GM12878 (cell line): ENCODE results near the gene UBXN4. TPM values are rescaled to one million over a fixed set of nuclear protein-coding genes. Genes with fewer than 3 reads are reported as not detected.

Experiments used
- ATAC-seq: fragments of 200-7000 bp; cut with Tn5 transposase; 3 replicates; pipeline ENCODE4 v1.9.1; 2020; ENCODE audit warnings: mild to moderate bottlenecking, moderate library complexity
- BruUV-seq: library from RNA; stranded (reverse); fragments of 400-500 nt; replicated peaks from 2 replicates; lab custom pipeline; 2021; lab: Mats Ljungman, UMichigan
- CTCF ChIA-PET: fragments of 300-600 bp; sonication (Branson Sonifier 250); formaldehyde crosslinking; extraction: SDS; loops from one replicate; lab custom pipeline; 2021; ENCODE audit warnings: inconsistent platforms; lab: Yijun Ruan, JAX
- POLR2A ChIA-PET: fragments of 350-600 bp; formaldehyde crosslinking; extraction: SDS; loops from one replicate; lab custom pipeline; 2021; ENCODE audit warnings: inconsistent platforms; lab: Charles Lee
- RAD21 ChIA-PET: fragments of 300-600 bp; sonication (Branson Sonifier 250); formaldehyde crosslinking; loops from one replicate; lab custom pipeline; 2023; ENCODE audit warnings: antibody characterized with exemption; ENCODE audit not compliant: unreplicated experiment; lab: Charles Lee
- SMC1A ChIA-PET: fragments of 300-600 bp; sonication (Branson Sonifier 250); formaldehyde crosslinking; loops from one replicate; lab custom pipeline; 2023; ENCODE audit not compliant: unreplicated experiment, uncharacterized antibody; lab: Charles Lee
- DNase-seq: peaks from one replicate; pipeline ENCODE4 v3.0.0-alpha.2; 2011; ENCODE audit warnings: low read depth, low spot score
- FAIRE-seq: peaks from 3 replicates; lab custom pipeline; 2011; peaks lifted over from hg19 to GRCh38; lab: Jason Lieb, UNC
- H2AFZ ChIP-seq: 2 replicates; pipeline ENCODE4 v1.6.0; 2011; ENCODE audit warnings: low read depth, low read length, control low read depth; ENCODE audit not compliant: control insufficient read depth
- H3K27ac ChIP-seq: 2 replicates; pipeline ENCODE4 v1.5.1; 2011; ENCODE audit warnings: control low read depth; ENCODE audit not compliant: control insufficient read depth, insufficient read depth
- H3K27me3 ChIP-seq, 2 experiments: replicated peaks in 1 of 2; 2 replicates each; pipeline versions ENCODE4 v1.6.0 to v1.6.1; 2011; ENCODE audit warnings: low read length in 1 of 2; ENCODE audit not compliant: control insufficient read depth in 2 of 2, insufficient read depth in 2 of 2
- H3K36me3 ChIP-seq, 2 experiments: 2 replicates each; pipeline ENCODE4 v1.5.1; 2011; ENCODE audit warnings: low read length in 1 of 2; ENCODE audit not compliant: control insufficient read depth in 2 of 2, insufficient read depth in 2 of 2
- H3K4me1 ChIP-seq: 2 replicates; pipeline ENCODE4 v1.6.1; 2011; ENCODE audit warnings: mild to moderate bottlenecking, low read length, moderate library complexity, mixed read lengths; ENCODE audit not compliant: control insufficient read depth, insufficient read depth
- H3K4me2 ChIP-seq: 2 replicates; pipeline ENCODE4 v1.6.0; 2011; ENCODE audit warnings: control low read depth; ENCODE audit not compliant: control insufficient read depth, insufficient read depth
- H3K4me3 ChIP-seq: fragments of 200-600 bp; sonication (generic); 2 replicates; pipeline ENCODE4 v1.5.1; 2016
- H3K79me2 ChIP-seq: 2 replicates; pipeline ENCODE4 v1.6.0; 2011; ENCODE audit warnings: low read length; ENCODE audit not compliant: control insufficient read depth, insufficient read depth
- H3K9ac ChIP-seq: 2 replicates; pipeline ENCODE4 v1.8.0; 2011; ENCODE audit warnings: low read length, control low read depth, mixed read lengths; ENCODE audit not compliant: control insufficient read depth, insufficient read depth
- H3K9me3 ChIP-seq: replicated peaks from 3 replicates; pipeline ENCODE4 v1.5.1; 2011; ENCODE audit warnings: mild to moderate bottlenecking, low read length; ENCODE audit not compliant: control insufficient read depth, insufficient read depth
- H4K20me1 ChIP-seq: 2 replicates; pipeline ENCODE4 v1.6.0; 2011; ENCODE audit not compliant: control insufficient read depth, insufficient read depth
- BACH1 ChIP-seq: fragments of 450-650 bp; IDR thresholded peaks from 2 replicates; pipeline ENCODE4 v1.6.1; 2017; ENCODE audit warnings: mild to moderate bottlenecking, borderline replicate concordance
- CBX5 ChIP-seq: sonication (generic); IDR thresholded peaks from 2 replicates; pipeline ENCODE4 v1.6.1; 2016; ENCODE audit warnings: low read depth, moderate library complexity, mild to moderate bottlenecking, inconsistent platforms
- GABPA ChIP-seq: IDR thresholded peaks from 2 replicates; pipeline ENCODE4 v1.6.1; 2014; ENCODE audit warnings: antibody characterized with exemption, low read depth, mild to moderate bottlenecking, inconsistent platforms
- GATAD2B ChIP-seq: fragments of 450-650 bp; conservative IDR thresholded peaks from 2 replicates; pipeline ENCODE4 v1.6.1; 2017; ENCODE audit warnings: low read depth, mild to moderate bottlenecking, moderate library complexity
- HCFC1 ChIP-seq: fragments of 150-350 bp; IDR thresholded peaks from 2 replicates; pipeline ENCODE4 v1.6.1; 2014; ENCODE audit warnings: low read length
- MAX ChIP-seq: IDR thresholded peaks from 2 replicates; pipeline ENCODE4 v1.6.1; 2012; ENCODE audit warnings: low read depth, low read length, improper control_type of control experiment
- NR2C2 ChIP-seq: IDR thresholded peaks from 2 replicates; pipeline ENCODE4 v1.6.1; 2011; ENCODE audit warnings: borderline replicate concordance, low read depth; ENCODE audit not compliant: control insufficient read depth, insufficient read length
- NRF1 ChIP-seq: conservative IDR thresholded peaks from 2 replicates; pipeline ENCODE4 v1.6.1; 2011; ENCODE audit warnings: mild to moderate bottlenecking, low read depth, low read length, improper control_type of control experiment
- PAX5 ChIP-seq: IDR thresholded peaks from 2 replicates; pipeline ENCODE4 v1.6.1; 2011; ENCODE audit warnings: low read depth, low read length, borderline replicate concordance
- POLR2AphosphoS5 ChIP-seq: IDR thresholded peaks from 2 replicates; pipeline ENCODE4 v1.6.1; 2011; ENCODE audit warnings: mild to moderate bottlenecking, low read length, inconsistent platforms
- RELA ChIP-seq: fragments of 450-650 bp; IDR thresholded peaks from 2 replicates; pipeline ENCODE4 v1.8.0; 2014; ENCODE audit warnings: borderline replicate concordance; ENCODE audit not compliant: partially characterized antibody
- SIX5 ChIP-seq: IDR thresholded peaks from 2 replicates; pipeline ENCODE4 v1.6.1; 2011; ENCODE audit warnings: mild to moderate bottlenecking, low read depth, low read length, moderate library complexity; ENCODE audit not compliant: severe bottlenecking
- SUPT20H ChIP-seq: IDR thresholded peaks from 2 replicates; pipeline ENCODE4 v1.6.1; 2011; ENCODE audit warnings: low read depth, mild to moderate bottlenecking, low read length, moderate library complexity, borderline replicate concordance; ENCODE audit not compliant: control insufficient read depth
- TBL1XR1 ChIP-seq: IDR thresholded peaks from 2 replicates; pipeline ENCODE4 v1.6.1; 2012; ENCODE audit warnings: low read depth, low read length, improper control_type of control experiment
- YBX1 ChIP-seq: fragments of 450-650 bp; IDR thresholded peaks from 2 replicates; pipeline ENCODE4 v1.6.1; 2016; ENCODE audit warnings: antibody characterized with exemption
- ZNF24 ChIP-seq: fragments of 450-650 bp; IDR thresholded peaks from 2 replicates; pipeline ENCODE4 v1.6.1; 2017; ENCODE audit warnings: antibody characterized with exemption, mild to moderate bottlenecking
- ZSCAN29 ChIP-seq: fragments of 450-650 bp; IDR thresholded peaks from 2 replicates; pipeline ENCODE4 v1.6.1; 2017; ENCODE audit warnings: mild to moderate bottlenecking, moderate library complexity
- WGBS: methylation state at CpG from one replicate; pipeline ENCODE4 v1.1.6; 2016; ENCODE audit warnings: low lambda C conversion rate; ENCODE audit not compliant: insufficient replicate concordance, insufficient coverage; ENCODE audit errors: missing lambda C conversion rate; 5-methylcytosine and 5-hydroxymethylcytosine counted together
- in situ Hi-C: fragments of 300-500 bp; cut with MboI; formaldehyde crosslinking; loops from 9 replicates; pipeline ENCODE4 v1.14.3; 2018; ENCODE audit warnings: mixed read lengths
- intact Hi-C: fragments of 100-400 bp; cut with micrococcal nuclease; formaldehyde crosslinking; loops from one replicate; pipeline ENCODE4 v1.14.2; 2022; ENCODE audit not compliant: unreplicated experiment
- polyA plus RNA-seq, 11 experiments: library from polyadenylated mRNA; depleted of rRNA in 4 of 11; unstranded in 6 of 11; stranded (reverse) in 5 of 11; fragments of >200 nt; fragmentation: Nextera tagmentation in 4 of 11; fragmentation: Illumina TruSeq in 1 of 11; extraction: Ambion mirVana in 4 of 11; extraction: Trizol in 1 of 11; gene quantifications; 1 replicate in 1 of 11; 2 replicates in 10 of 11; pipeline versions ENCODE4 v1.2.1 to v1.2.3, GENCODE V29; 2011 to 2016; ENCODE audit warnings: inconsistent platforms in 2 of 11, missing spikeins in 2 of 11, low read depth in 1 of 11
- total RNA-seq, 4 experiments: library from RNA; depleted of rRNA in 3 of 4; stranded (reverse); fragments of >200 nt in 3 of 4; fragmentation: Illumina TruSeq in 1 of 4; extraction: Trizol in 1 of 4; gene quantifications; 2 replicates each; pipeline versions ENCODE4 v1.2.1 to v1.2.3, GENCODE V29; 2013 to 2021
- TF ChIP-seq, protein P1 (sequence below): fragments of 450-650 bp; IDR thresholded peaks from 2 replicates; pipeline ENCODE4 v1.6.1; 2017; ENCODE audit warnings: mild to moderate bottlenecking, moderate library complexity

UBXN4 gene
- total and polyA plus RNA-seq, 10 of the 15 experiments (the other 5 are each of a cell fraction or from before 2014, with no cell fraction given): 52.6 to 133 (median 71.9) TPM

DNA sequence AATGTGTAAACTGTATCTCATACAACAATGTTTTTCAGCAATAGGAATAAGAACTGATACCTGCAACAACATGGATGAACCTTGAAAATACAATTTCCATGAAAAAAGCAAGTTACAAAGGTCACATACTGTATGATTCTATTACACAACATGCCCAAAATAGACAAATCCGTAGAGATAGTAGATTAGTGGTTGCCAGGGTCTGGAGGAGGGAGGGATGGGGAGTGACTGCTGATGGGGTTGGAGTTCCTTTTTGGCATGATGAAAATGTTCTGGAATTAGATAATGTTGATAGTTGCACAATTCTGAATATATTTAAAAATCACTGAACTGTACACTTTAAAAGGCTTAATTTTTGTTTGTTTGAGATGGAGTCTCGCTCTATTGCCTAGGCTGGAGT is 33.8 kb downstream of the UBXN4 start:
- SMC1A ChIA-PET: no interaction called here
- in situ Hi-C loops (no loop called here), intact Hi-C loops (no loop called here)
- Histone ChIP-seq H3K27ac (no peak overlapping the region), H3K36me3 (peaks cover 5 to 40% of the 10 kb centered on the region in 2 experiments; a peak in 3 of 4 replicates), H3K79me2 (no peaks in the 10 kb centered on the region), H4K20me1 (no peaks in the 10 kb centered on the region), H3K4me1 (no peaks in the 10 kb centered on the region), H3K4me3 (no peak overlapping the region), H2AFZ (no peak overlapping the region), H3K27me3 (no peaks in the 10 kb centered on the region), H3K9me3 (no peaks in the 10 kb centered on the region), H3K4me2 (no peak overlapping the region), H3K9ac (no peak overlapping the region)
- WGBS: 50% methylated on average over 2 of the region's 2 CpGs
- TF ChIP-seq SIX5 (no peak), YBX1 (no peak), ZNF24 (no peak), NRF1 (no peak), CBX5 (no peak), RELA (no peak), PAX5 (no peak), HCFC1 (no peak), POLR2AphosphoS5 (no peak), ZSCAN29 (no peak), GATAD2B (no peak), SUPT20H (no peak), NR2C2 (no peak), BACH1 (no peak), TBL1XR1 (no peak), MAX (no peak), GABPA (no peak)
- TF ChIP-seq, protein P1, sequence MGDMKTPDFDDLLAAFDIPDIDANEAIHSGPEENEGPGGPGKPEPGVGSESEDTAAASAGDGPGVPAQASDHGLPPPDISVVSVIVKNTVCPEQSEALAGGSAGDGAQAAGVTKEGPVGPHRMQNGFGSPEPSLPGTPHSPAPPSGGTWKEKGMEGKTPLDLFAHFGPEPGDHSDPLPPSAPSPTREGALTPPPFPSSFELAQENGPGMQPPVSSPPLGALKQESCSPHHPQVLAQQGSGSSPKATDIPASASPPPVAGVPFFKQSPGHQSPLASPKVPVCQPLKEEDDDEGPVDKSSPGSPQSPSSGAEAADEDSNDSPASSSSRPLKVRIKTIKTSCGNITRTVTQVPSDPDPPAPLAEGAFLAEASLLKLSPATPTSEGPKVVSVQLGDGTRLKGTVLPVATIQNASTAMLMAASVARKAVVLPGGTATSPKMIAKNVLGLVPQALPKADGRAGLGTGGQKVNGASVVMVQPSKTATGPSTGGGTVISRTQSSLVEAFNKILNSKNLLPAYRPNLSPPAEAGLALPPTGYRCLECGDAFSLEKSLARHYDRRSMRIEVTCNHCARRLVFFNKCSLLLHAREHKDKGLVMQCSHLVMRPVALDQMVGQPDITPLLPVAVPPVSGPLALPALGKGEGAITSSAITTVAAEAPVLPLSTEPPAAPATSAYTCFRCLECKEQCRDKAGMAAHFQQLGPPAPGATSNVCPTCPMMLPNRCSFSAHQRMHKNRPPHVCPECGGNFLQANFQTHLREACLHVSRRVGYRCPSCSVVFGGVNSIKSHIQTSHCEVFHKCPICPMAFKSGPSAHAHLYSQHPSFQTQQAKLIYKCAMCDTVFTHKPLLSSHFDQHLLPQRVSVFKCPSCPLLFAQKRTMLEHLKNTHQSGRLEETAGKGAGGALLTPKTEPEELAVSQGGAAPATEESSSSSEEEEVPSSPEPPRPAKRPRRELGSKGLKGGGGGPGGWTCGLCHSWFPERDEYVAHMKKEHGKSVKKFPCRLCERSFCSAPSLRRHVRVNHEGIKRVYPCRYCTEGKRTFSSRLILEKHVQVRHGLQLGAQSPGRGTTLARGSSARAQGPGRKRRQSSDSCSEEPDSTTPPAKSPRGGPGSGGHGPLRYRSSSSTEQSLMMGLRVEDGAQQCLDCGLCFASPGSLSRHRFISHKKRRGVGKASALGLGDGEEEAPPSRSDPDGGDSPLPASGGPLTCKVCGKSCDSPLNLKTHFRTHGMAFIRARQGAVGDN: no peak
- CTCF ChIA-PET: no interaction called here
- FAIRE-seq: no peak
- no TSS peak for BruUV-seq
- RAD21 ChIA-PET: no interaction called here
- DNase-seq: no peak
- ATAC-seq: no peak
- POLR2A ChIA-PET: no interaction called here
